Stimulated activated CD8-positive, alpha-beta memory T cell treated with anti-CD3 and anti-CD28 coated beads, Interleukin-4, amount 100 ng/mL, for 48 hours (primary cell): Measurements from ENCODE around the gene KANTR.

Source experiments
- DNase-seq: peaks from one replicate; pipeline ENCODE4 v3.0.0-alpha.2; 2020

The KANTR gene

DNA sequence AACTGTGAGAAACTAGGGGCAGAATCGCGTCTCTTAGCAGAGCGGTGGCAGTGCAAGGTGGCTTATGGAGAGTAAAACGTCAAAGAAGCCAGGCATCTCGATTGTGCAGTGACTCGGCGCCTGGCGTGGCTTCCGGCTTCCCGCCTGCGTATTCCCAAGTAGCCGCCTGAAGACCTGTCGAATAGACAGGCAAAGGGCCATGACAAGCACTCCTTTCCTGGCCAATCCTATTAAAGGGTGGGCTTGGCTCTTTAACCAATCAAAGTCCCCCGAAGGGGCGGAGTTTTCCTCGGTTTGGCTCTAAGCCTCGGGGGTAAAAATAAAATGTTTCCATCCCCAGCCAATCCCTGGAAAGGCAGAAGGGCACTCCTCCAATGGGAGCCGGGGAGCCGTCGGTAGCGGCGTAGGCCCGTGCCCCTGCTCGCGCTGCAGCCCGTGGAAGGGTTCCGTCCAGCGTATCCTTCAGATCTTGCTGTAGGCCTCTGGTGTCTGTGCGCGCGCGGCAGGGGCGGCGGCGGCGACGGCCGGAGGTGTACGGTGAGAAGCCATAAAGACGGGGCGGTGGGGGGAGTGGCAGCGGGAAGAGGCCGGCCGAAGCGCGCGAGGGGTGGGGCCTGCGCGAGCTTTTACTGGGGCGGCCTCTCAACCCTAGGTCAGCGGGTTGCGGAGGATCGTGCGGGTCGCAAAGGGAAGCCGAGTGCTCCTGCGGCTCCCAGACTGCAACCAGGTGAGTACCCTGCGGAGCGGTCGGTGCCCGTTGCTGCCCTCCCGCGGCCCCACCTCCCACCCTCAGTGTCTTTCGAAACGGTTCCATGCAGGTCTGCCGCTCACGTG lies at the start of gene KANTR:
TSS of gene KANTR (plus strand) at position 395 of the 834 bp plus-strand sequence. CDS start 30,131 bp downstream, outside the sequence.
- DNase-seq, result peak; percentile 83

DNA sequence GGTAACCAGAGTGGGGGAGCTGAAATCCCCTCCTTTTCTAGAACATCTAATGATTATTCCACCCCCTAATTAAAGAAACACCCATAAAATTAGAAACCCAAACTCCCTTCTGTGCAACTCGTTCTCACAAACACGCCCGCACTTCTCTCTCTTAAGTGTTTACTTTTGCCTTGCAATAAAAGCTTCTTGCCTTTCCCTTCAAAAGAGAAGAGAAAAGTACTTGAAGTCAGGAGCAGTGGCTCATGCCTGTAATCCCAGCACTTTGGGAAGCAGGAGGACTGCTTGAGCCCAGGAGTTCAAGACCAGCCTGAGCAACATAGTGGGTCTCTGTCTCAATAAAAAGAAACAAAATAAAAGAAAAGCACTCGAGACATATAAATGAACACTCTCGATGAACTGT lies 48.9 kb upstream of the KANTR start:
- no peak for DNase-seq

DNA sequence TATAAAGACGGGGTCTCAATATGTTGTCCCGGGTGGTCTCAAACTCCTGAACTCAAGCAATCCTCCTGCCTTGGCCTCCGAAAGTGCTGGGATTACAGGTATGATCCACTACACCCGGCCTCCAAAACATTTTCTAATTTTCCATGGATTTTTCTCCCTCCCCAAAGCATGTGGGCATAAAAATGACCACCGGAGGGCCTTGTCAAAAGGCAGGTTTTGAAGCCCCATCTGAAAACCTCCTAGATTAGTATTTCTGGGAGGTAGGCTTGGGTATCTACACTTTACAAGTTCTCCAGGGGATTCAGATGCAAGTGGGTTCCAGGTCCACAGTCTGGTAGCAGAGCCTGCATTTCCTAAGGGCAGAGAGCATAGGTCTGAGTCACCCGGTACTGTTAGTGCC lies 46.7 kb upstream of the KANTR start:
- DNase-seq, result no peak

GRCh38 chrX:53048169-53049126 lies 45.5 kb upstream of the KANTR start, which contains the start of gene GPR173:
TSS of gene GPR173 (plus strand) at chrX:53048789. CDS start at chrX:53076622, 27,833 bp downstream.
- no peak for DNase-seq

- no peak for DNase-seq
Measured at GRCh38 chrX:53049127-53049517, 44.8 kb upstream of the KANTR start.

GRCh38 chrX:53050841-53051240 lies 43.1 kb upstream of the KANTR start:
- DNase-seq, result no peak

DNA sequence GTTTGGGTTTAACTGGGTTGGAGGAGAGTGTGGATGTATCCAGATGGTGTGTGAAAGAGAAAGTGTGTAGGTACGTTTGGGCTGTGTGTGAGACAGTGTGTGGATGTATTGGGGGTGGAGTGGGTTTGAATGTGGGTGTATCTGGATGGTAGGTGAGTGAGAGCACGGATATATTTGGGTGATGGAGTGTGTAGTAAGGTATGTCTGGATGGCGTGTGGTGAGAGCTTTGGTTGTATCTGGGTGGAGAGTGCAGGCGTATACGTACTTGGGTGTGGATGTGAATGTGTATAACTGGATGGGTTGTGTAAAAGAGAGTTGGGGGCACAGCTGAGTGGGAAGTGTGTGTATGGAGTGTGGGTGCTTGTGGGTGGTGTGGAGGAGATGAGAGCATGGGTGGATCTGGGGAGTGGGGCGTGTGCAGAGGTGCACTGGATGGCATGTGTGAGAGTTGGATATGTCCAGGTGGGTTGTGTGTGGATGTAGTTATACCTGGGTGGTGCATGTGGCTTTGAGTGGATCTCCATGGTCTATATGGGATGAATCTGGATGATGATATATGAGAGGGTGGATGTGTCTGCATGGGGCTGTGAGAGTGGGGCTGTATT lies 38.6 kb upstream of the KANTR start:
- no peak for DNase-seq

DNA sequence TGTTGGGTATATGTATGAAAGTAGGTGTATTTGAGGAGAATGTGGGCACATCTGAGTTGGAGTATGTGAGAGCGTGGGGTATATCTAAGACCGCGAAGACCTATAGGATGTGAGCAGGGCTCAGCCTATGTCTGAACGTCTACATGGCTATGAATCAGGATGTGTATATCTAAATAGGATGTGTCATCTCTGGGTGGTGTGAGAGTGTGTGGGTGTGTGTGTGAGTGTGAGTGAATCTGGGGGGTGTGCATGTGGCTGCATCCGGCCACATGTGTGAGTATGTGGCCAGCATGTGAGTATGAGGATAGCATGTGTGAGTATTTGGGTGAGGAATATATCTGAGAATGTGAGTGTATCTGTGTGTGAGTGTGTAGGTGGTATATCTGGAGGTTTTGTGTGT lies 37.6 kb upstream of the KANTR start:
- no peak for DNase-seq

DNA sequence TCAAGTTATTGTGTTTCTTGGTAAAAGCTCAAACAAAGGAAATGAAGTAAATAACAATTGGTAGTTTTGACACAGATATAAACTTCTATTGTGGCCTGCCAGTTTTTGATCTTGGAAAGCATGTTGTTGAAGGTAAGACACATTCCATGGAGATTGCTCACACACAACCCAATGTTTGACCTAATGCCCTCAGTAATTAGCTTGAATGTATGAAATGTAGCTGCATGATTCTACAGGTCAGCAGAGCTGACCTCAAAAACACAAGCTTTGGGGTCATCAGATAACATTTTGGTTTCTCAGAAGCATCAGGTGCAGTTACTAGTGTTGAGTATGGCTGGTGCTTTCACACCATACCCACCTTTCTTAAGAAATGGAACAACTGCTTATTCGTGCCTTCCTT lies 28.8 kb upstream of the KANTR start:
- no peak for DNase-seq

GRCh38 chrX:53071064-53071463 lies 22.9 kb upstream of the KANTR start:
- DNase-seq, result no peak

- peak; percentile 64 for DNase-seq
Measured at GRCh38 chrX:53071604-53072417, 22.1 kb upstream of the KANTR start.

DNA sequence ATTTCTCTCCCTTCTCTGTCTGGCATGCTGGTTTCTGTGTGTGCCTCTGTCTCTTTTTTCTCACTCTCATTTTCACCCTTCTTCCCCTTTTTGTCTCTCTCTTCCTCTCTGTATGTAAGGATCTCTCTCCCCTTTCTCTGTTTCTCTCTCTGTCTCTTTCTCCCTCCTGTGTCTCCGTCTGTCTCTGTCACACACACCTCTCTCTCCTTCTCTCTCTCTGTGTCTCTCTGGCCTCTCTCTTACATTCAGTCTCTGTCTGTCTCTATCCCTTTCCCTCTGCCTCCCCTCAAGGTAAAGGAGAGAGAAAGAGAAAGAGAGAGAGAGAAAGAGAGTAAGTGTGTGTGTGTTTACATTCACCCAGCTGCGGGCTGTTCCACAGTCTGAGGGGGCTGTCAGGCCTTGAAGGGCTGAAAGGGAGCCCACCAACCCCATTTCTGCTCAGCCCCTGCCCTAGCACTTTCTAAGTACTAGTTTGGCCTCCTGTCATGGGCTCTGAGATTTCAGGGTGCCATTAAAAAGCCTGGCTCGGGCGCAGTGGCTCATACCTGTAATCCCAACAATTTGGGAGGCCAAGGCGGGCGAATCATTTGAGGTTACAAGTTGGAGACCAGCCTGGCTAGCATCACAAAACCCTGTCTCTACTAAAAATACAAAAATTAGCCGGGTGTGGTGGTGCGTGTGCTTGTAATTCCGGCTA lies 21.4 kb upstream of the KANTR start:
- DNase-seq, result no peak

GRCh38 chrX:53073115-53073586 lies 20.8 kb upstream of the KANTR start:
- no peak for DNase-seq

- no peak for DNase-seq
Measured at GRCh38 chrX:53075011-53075410, 18.9 kb upstream of the KANTR start.

GRCh38 chrX:53076671-53077070 lies 17.3 kb upstream of the KANTR start:
- DNase-seq, result no peak

DNA sequence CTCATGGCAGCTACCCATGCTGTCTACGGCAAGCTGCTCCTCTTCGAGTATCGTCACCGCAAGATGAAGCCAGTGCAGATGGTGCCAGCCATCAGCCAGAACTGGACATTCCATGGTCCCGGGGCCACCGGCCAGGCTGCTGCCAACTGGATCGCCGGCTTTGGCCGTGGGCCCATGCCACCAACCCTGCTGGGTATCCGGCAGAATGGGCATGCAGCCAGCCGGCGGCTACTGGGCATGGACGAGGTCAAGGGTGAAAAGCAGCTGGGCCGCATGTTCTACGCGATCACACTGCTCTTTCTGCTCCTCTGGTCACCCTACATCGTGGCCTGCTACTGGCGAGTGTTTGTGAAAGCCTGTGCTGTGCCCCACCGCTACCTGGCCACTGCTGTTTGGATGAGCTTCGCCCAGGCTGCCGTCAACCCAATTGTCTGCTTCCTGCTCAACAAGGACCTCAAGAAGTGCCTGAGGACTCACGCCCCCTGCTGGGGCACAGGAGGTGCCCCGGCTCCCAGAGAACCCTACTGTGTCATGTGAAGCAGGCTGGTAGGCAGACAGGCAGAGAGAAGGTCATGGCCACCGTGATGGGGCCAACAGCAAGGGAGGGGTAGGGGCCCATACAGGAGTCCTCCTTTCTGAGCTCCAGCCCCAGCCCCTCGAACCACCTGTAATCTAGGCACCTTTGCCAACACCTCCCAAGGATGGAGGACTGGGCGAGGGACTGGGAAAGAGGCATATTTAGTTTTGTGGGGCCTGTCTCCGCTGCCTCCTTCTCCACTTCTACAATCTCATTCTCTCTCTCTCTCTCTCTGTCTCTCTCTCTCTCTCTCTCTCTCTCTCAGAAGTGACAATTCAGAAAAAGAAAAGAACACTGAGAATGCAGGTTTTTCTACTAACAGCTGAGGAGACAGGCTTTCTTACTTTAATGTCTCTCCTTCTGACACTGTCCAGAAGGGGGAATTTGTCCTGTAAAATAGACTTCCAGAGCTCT lies 16.4 kb upstream of the KANTR start:
- no peak for DNase-seq

DNA sequence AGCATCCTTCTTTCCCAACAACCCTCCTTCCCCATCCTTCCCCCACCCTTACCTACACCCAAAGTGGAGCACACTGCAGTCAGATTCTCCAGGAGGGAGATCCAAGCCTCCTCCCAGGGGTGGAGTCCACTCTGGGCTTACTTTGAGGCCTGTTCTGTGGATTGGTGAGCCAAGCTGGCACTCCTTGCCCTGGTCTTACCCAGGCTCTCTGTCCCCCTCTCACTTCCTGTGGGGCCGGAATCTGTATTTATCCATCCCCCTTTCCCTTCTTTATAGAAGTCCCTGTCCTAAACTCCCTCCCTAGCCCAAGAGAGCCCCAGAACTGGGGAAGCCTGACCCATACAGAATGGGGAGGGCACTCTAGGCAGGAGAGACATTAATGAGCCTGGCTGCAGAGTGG lies 15.0 kb upstream of the KANTR start:
- DNase-seq, result no peak

GRCh38 chrX:53080628-53081580 lies 13.0 kb upstream of the KANTR start:
- no peak for DNase-seq
